Keratinocyte (primary cell): ENCODE results near the gene CLEC19A.

Experiments
- EZH2 ChIP-seq: IDR thresholded peaks from one replicate; pipeline ENCODE4 v1.6.1; 2012; ENCODE audit warnings: inconsistent platforms, mild to moderate bottlenecking, low read length, moderate library complexity
- TF ChIP-seq, protein P1 (sequence below), 3 experiments: IDR thresholded peaks in 1 of 3; conservative IDR thresholded peaks in 1 of 3; optimal IDR thresholded peaks in 1 of 3; 2 replicates in 2 of 3; 3 replicates in 1 of 3; pipeline versions ENCODE3 to v1.5.1; 2011; ENCODE audit warnings: low read length in 3 of 3, mild to moderate bottlenecking in 3 of 3, moderate library complexity in 2 of 3, control low read depth in 1 of 3, inconsistent platforms in 1 of 3; ENCODE audit not compliant: insufficient read depth in 2 of 3; ENCODE audit errors: extremely low read depth in 1 of 3

- TF ChIP-seq EZH2: no peak
- TF ChIP-seq, protein P1, sequence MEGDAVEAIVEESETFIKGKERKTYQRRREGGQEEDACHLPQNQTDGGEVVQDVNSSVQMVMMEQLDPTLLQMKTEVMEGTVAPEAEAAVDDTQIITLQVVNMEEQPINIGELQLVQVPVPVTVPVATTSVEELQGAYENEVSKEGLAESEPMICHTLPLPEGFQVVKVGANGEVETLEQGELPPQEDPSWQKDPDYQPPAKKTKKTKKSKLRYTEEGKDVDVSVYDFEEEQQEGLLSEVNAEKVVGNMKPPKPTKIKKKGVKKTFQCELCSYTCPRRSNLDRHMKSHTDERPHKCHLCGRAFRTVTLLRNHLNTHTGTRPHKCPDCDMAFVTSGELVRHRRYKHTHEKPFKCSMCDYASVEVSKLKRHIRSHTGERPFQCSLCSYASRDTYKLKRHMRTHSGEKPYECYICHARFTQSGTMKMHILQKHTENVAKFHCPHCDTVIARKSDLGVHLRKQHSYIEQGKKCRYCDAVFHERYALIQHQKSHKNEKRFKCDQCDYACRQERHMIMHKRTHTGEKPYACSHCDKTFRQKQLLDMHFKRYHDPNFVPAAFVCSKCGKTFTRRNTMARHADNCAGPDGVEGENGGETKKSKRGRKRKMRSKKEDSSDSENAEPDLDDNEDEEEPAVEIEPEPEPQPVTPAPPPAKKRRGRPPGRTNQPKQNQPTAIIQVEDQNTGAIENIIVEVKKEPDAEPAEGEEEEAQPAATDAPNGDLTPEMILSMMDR (optimal IDR thresholded peaks at IDR 0.05 in 1 of 3, IDR thresholded peaks at IDR 0.05 in 1 of 3, conservative IDR thresholded peaks at IDR 0.05 in 1 of 3; ENCODE audit: extremely low read depth in 1 of 3, insufficient read depth in 2 of 3, low read length in 3 of 3): no peak
Measured at GRCh38 chr16:19239511-19240155, 45.9 kb upstream of the CLEC19A start.
